Suppressor macrophage treated with lipopolysaccharide for 1 hour (primary cell): ENCODE measurements around the gene CLDN22.

Source experiments
- DNase-seq, 3 donors: peaks; one replicate each; pipeline ENCODE4 v3.0.0-alpha.2; 2020 to 2022

CLDN22 gene

DNA sequence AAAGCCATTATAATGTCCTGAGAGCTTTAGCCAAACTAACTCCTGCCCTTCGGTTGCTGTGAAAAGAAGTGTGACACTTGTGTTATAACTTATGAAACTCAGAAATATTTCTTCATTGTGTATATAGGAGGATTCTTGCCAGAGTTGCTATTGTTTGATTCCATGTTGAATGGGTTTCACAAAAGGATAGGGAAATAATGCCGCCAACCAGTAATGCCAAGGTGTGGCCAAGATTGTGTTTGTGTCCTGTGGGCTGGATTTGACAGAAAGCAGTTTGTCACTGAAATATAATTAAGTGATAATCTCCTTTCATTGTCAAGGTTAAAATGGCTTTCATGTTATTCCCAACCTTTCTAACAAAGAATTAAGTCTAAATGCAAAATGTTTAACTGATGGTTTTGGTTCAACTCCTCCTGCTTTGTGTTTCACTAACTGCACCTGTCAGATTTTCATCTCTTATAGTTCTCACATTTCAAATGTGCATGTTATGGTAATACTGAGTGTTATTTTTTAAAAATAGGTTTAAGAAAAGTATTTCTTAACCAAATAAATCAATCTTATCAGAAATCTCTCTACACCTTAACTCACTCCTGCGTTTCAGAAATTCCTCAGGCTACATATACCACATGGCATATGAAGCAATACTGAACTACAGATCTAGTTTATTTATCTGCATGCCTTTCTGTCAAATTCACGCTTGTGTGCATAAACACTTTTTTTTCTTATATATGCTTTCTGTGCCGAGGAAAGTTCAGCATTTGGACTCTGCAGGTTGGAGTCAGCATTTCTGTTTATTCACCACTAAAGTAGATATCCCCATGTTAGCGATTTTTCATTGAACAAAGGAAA, at the start of gene CLDN22:
CLDN22 (minus strand) TSS at position 66 of the 849 bp plus-strand sequence; CDS start at position 8, 58 bp downstream.
- DNase-seq = no peak

GRCh38 chr4:183369073-183369472, 49.0 kb upstream of the CLDN22 start:
- DNase-seq = no peak

GRCh38 chr4:183366206-183366835, 46.2 kb upstream of the CLDN22 start:
- no peak for DNase-seq

GRCh38 chr4:183364025-183364424, 43.9 kb upstream of the CLDN22 start:
- no peak for DNase-seq

DNA sequence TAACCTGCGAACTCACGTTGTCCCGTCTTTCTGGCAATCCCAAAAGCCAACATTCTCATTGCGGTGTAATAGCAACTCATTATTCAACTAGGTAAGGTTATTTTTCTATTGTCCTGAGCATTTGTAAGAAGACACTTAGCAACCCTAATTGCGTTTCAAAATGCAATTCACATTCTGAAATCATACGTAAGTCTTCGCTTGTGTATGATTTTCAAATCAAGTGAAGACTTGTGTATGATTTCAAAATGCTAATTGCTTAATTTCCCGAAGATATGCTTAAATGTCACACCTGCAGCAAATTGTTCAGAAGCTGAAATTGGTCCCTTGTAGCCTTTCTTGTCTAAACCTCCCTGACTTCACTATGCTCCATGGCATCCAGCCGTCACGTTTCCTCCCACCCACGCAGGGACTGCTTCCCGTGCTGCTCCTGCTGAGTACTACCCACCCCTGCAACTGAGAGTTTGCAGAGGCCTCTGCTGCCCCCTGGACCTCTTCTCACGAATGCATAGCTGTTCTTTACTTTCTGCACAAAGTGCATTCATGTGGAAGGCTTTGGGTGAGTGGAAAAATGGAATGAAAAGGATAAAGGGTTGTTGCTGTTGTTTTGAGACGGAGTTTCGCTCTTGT, 43.0 kb upstream of the CLDN22 start:
- no peak for DNase-seq

GRCh38 chr4:183362036-183362435, 42.0 kb upstream of the CLDN22 start:
- DNase-seq = no peak

DNA sequence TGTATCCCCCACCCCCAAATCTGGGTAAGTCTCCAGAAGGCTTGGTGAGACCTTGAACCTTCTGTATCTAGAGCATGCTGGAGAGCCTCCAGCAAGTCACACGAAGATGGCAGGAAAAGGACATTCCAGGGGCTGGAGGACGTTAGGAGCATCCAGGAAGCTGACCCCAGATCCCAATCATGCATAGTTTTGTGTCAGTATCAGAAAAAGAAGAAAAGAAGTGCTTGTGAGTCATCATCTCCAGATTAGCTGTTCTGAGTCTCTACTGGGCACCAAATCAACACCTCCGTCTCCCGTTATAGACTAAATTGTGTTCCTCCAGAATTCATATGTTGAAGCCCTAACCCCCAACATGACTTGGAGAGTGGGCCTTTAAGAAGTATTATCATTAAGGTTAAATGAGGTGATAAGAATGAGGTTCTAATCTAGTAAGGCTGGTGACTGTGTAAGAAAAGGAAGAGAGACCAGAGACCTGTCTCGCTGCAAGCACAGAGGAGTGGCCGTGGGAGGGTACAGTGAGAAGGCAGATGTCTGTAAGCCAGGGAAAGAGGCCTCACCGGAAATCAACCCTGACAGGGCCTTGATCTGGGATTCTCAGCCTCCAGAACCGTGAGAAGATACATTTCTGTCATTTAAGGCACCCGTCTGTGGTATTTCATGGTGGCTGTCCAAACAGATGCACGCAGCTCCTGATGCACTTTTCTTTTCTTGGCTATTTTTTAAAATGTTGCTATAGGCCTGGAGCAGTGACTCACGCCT, 40.3 kb upstream of the CLDN22 start:
- no peak for DNase-seq

GRCh38 chr4:183358215-183358755, 38.2 kb upstream of the CLDN22 start:
- DNase-seq = no peak

DNA sequence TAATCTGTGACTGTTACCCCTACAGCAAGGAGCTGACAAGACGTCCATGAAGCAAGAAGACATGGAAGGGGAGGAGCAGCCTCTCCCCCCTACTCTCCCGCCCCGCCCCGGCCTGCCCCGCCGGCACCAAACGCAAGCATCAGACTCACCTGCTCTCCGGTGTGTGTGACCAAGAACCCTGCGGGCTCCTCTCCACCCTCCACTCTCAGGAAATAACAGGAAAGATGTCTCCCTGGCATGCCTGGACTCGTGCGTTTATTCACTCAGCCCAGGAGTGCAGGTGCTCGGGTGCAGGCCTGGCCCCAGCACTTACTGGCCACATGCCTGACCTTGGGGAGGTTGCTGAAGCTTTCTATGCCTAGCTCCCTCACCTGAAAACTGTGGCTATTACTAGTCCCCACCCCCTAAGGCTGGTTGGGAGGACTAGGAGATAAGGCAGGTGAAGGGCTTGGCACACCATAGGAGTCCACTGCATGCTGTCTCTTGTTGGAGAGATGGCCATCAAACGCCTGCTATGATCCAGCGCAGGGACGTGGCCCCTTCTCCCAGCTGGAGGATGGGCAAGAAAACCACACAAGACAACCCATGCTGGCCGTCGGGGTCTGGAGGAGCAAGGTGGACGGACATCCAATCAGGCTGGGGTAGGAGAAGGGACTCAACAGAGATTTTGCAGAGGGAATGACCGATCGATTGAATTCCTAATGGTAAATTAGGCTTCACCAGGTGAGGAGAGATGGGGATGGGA, 37.0 kb upstream of the CLDN22 start:
- no peak for DNase-seq

- no peak for DNase-seq
Measured at GRCh38 chr4:183356173-183356830, 36.2 kb upstream of the CLDN22 start.

GRCh38 chr4:183355405-183355804, 35.3 kb upstream of the CLDN22 start:
- no peak for DNase-seq

- no peak for DNase-seq
Measured at GRCh38 chr4:183354219-183354618, 34.1 kb upstream of the CLDN22 start.

- no peak for DNase-seq
Measured at GRCh38 chr4:183353557-183353956, 33.5 kb upstream of the CLDN22 start.

GRCh38 chr4:183352546-183352945, 32.5 kb upstream of the CLDN22 start:
- no peak for DNase-seq

DNA sequence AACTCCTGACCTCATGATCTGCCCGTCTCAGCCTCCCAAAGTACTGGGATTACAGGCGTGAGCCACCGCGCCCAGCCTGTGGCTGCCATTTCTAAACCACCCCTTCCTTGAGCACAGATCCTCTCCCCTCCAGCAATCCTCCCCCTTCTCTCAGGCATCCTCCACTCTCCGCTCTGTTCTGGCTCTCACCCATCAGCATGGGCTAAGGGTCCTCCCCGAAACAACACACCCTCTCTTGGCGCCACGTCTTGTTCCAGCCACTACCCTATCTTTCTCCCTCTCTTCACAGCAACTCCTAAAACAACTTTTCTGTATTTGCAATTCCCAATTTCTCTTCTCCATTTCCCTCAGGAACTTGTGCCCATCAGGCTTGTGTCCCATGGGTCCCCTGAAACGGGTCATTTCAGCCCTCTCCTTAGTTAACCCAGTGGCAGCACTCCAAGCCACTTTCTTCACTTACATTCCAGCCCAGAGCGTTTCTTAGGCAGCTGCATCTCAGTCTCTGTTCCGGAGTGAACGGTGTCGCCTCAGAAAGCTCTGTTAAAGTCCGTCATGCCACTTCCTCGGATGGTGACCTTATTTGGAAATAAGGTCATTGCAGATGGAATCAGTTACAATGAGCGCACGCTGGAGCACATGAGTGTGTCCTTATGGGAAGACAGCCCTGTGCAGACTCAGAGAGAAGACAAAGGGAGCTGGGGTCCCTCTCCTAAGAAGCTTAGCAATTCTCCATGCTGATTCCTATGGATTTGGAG, 30.4 kb upstream of the CLDN22 start:
- DNase-seq = no peak

DNA sequence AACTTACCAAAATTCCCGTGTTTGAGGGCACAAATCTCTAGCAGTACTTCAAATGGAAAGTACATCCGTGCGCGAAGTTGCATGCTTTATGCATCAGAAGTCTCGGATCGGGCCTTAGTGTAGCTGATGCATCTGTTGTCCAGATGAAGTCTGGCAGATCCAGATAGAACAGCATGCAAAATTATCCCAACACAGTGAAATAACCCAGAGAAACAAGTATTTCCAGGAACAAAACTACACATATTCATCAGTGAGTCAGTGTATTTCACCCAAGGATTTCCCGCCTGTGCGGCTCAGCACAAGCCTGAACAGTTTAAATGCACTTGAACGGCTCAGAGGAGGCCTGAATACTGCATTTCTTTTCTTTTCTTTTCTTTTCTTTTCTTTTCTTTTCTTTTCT, 29.6 kb upstream of the CLDN22 start:
- DNase-seq = peak; percentile 42 to 79 (median 52)

DNA sequence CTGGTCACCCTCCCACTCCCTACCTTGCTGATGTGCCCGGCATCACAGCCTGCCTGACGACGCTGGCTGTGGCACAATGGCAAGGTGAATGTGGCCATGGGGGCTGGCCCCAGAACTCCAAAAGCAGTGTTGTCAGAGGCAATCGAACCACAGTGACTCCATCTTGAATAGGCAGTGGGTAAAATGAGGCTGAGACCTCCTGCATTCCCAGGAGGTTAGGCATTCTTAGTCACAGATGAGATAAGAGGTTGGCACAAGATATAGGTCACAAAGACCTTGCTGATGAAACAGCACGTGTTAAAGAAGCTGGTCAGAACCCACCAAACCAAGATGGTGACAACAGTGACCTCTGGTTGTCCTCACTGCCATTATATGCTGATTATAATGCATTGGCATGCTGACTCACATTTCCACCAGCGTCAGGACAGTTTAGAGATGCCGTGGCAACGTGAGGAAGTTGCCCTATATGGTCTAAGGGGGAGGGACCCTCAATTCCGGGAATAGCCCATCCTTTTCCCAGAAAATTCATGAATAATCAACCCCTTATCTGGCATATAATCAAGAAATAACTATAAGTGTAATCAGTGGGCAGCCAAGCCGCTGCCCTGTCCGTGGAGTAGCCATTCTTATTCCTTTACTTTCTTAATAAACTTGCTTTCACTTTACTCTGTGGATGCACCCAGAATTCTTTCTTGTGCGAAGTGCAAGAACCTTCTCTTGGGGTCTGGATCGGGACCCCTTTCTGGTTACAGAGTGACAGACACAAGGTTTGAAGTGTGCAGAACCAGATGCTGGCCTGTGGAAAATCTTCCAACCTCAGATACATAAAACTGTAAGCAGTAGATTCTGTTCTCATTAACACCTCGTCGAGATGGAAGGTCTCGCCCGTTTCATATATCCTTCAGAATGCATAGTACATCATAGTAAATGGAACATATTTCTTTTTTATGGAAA, 28.9 kb upstream of the CLDN22 start:
- DNase-seq = peak; percentile 69 to 95 (median 79)

DNA sequence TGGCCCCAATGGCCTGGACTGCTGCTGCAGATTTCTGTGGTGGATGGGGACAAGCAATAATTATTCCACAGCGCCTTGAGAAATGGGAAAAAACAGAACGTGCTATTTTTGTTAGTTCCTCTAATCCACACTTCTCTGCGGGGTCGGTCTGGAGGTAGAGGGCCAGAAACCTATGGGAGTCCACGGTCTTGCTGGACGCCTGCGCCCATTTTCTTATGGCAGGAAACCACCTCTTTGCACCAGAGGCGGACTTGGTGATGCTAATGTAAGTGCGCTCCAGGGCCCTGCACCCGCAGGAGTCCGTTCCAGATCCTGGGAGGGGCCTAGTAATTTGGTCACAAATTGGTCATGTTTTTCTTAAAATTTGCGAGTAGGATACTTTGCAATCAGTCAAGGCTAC, 28.1 kb upstream of the CLDN22 start:
- DNase-seq = peak in 2 of 3 donors; percentile 16 to 22

GRCh38 chr4:183347566-183347965, 27.5 kb upstream of the CLDN22 start:
- DNase-seq = no peak

DNA sequence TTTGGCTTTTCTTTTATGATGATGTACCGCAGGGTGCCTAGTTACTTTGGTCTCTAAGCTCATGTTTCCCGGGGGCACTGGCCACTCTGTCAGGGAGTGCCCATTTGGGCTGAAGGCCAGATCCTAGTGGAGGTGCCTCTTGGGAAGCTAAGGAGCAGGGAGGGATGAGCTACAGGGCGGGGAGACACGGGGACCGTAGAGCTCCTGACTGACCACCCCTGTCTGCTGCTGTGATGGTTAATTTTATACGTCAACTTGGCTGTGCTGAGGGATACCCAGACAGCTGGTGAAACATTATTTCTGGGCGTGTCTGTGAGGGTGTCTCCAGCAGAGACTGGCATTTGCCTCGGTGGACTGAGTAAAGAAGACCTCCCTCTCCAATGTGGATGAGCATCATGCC, 27.1 kb upstream of the CLDN22 start:
- DNase-seq = no peak
